GM10266 (cell line): ENCODE data around the gene TMEM145.

Source experiments
- DNase-seq: peaks from one replicate; pipeline ENCODE4 v3.0.0; 2012; ENCODE audit errors: extremely low spot score
- TF ChIP-seq, protein P1 (sequence below): IDR thresholded peaks from 2 replicates; pipeline ENCODE4 v1.5.1; 2012; ENCODE audit warnings: mild to moderate bottlenecking, low read depth; ENCODE audit not compliant: control insufficient read depth, insufficient read depth; ENCODE audit errors: missing control alignments

Gene TMEM145

DNA sequence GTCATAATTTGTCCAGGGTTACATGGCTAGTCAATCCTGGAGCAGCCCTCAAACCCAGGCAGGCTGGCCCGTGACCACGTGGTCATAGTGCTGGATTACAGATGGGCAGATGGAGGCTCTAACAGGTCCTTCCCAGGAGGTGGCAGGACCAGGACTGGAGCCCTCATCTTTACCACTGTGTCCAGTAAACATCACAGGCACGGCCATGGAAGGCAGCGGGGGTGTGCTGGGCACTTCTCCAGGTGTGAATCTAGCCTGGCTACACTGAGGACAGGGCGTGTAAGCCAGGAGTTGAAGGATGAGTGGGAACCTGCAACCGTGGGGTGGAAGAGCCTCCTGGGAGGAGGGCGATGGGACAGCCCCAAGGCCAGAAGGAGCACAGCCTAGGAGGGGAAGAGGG, 38.0 kb upstream of the TMEM145 start:
- no peak for DNase-seq
- TF ChIP-seq, protein P1, sequence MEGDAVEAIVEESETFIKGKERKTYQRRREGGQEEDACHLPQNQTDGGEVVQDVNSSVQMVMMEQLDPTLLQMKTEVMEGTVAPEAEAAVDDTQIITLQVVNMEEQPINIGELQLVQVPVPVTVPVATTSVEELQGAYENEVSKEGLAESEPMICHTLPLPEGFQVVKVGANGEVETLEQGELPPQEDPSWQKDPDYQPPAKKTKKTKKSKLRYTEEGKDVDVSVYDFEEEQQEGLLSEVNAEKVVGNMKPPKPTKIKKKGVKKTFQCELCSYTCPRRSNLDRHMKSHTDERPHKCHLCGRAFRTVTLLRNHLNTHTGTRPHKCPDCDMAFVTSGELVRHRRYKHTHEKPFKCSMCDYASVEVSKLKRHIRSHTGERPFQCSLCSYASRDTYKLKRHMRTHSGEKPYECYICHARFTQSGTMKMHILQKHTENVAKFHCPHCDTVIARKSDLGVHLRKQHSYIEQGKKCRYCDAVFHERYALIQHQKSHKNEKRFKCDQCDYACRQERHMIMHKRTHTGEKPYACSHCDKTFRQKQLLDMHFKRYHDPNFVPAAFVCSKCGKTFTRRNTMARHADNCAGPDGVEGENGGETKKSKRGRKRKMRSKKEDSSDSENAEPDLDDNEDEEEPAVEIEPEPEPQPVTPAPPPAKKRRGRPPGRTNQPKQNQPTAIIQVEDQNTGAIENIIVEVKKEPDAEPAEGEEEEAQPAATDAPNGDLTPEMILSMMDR = no peak

DNA sequence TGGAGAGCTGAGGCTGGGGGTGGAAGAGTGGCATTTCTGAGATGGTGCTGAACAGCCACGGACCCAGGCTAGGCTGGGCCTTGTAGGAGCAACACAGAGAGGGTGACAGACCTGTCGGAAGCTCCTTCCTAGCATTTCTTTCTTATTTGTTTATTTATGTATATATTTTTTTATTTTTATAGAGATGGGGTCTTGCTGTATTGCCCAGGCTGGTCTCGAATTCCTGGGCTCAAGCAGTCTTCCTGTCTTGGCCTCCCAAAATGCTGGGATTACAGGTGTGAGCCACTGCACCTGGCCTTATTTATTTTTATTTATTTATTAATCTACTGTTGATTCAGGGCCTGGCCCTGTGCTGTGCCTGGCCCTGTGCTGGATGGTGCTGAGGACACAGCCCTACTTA, 37.6 kb upstream of the TMEM145 start:
- TF ChIP-seq, protein P1 = no peak
- DNase-seq = no peak

DNA sequence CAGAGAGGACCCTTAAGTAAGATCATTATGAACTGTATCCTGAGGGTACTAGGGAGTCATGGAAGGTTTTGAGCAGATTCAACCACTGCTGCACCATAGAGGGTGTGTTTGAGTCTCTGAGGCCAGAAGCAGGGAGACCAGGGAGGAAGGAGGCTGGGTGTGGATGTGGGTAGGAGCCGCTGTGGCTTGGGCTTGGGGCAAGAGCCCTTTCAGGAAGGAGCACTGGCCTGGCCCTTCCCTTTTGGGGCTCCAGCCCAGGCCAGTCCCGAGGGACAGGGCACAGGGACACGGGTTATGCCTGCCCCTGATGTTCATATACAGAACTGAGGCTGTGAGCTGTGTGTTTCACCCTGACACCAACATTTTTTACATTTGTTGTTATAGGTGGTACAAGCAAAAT, 36.8 kb upstream of the TMEM145 start:
- TF ChIP-seq, protein P1 = no peak

DNA sequence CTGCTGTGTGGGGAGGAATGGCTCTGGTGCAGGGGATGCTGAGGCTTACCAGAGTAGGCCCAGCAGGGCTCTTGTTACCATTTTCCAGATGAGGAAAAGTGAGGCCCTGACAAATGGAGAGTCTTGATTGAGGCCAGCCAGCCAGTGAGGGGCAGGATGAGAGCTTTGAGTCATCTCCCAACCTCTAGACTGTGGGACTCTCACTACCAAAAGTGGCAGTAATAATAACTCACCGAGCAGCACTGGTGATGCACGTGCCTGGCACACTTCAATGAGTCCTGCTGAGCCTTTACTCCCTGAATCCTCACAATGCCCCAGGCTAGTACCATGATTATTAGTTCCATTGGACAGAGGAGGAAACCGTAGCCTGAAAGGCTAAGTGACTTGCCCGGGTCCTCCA, 36.3 kb upstream of the TMEM145 start:
- TF ChIP-seq, protein P1 = no peak
- no peak for DNase-seq

More for the DNA sequence above, 36.8 kb upstream of the TMEM145 start:
- DNase-seq = no peak

DNA sequence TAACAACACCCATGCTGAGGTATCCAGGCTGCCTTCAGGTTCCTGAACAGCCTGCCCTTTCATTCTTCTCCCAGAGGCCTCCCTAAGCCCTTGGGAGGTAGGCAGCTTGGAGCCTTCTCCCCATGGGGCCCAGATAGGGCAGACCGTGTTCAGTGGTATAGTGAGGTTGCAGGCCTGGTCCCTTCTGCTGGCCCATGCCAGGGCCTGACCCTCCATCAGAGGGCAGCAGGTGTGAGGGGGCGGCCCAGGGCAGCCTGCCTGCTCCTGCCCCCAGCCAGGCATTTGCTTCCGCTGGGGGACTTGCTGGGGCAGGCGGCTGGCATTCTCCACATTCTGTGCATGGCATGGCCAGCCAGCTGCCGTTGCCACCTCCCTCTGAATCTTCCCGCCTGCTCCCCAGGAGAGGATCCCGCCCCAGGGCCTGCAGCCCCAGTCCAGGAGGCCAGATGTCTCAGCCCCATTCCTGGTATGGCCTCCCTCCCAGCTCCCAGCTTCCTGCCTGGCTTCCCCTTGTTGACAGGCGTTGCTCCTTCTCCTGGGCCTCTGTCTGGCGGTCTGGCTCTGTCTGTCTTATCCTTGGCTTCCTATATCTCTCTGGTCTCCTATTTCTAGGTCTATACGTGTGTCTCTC, 35.2 kb upstream of the TMEM145 start:
- TF ChIP-seq, protein P1 = no peak
- DNase-seq = no peak

DNA sequence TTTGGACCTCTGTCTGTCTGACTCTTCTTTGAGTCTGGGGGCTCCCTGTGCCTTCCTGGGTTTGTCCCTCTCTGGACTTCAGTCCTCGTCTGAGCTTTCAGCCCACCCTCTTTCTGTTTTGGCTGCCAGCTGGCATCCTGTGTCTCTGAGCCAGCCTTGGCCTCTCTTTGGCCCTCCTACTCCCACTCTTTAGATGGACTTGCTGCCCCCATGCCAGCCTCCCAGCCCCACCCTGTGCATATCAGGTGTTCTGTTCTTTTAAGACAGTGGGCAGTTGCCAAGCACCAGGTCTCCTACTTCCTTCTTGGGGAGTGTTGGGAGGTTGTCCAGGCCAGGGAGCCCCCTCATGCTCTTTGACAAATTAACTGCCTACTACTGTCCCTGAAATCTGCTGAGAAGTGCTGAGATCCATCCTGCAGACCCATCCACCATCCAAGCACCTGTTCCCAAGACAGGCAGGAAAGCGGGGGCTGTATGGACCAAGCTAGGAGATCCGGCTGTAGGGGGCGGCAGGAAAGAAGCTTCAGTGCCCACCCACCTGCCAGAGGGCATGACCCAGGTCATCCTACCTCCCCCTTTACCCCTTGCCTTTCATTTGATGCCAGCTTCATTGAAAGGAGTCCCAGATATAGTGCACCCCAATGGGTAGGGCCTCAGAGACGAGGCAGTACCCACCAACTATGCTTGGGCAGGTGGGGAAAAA, 34.5 kb upstream of the TMEM145 start:
- TF ChIP-seq, protein P1 = no peak
- DNase-seq = no peak

DNA sequence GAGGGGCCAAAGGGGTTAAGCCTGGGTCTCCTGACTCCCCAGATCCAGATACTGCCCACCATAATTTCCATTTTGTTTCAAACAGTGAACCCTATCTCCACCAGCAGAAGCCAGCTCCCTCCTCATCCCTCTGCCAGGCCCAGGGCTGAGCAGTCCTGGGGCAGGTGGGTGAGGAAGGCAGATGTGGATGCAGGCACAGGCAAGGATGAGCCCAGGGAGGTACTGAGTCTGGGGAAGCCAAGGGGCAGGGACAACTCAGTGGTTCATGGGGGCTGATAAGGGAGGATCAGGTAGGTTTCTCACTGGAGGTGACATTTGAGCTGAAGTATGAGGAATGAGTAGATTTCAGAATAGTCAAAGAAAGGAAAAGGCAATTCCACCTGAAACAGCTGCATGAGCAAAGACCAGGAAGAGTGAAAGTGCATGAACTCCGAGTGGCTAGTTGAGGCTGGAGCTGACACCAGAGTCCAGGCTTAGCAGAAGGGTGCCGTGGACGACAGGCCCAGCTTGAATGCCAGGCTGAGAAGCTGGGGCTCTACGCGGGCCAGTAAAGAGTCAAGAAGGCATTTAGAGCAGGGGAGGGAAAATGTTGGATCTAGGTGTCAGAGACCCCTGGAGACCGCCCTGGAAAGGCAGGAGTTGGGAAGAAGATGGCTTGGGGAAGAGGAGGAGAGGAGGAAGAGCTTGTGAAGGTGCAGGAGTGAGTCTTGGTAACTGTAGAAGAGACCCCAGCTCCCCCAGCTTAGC, 33.8 kb upstream of the TMEM145 start:
- TF ChIP-seq, protein P1 = no peak
- no peak for DNase-seq
